RPMI7951 (cell line): ENCODE data around the gene ACOT7. TPM values are rescaled to one million over a fixed set of nuclear protein-coding genes. Genes with fewer than 3 reads are reported as not detected.
"Not testable (repeated sequence)": the region's sequence is repeated elsewhere in the genome, so short reads cannot be mapped to it uniquely, and the experiment has no call there.

Experiments used
- DNase-seq: peaks from one replicate; pipeline ENCODE4 v3.0.0-alpha.2; 2012; ENCODE audit warnings: low read depth
- total RNA-seq: library from RNA; depleted of rRNA; stranded (reverse); fragments of >200 nt; shearing (Covaris generic); gene quantifications from 2 replicates; pipeline ENCODE4 v1.2.3, GENCODE V29; 2014

Gene ACOT7
- total RNA-seq, 1 experiment from 2014 or later: 142 TPM

GRCh38 chr1:6399294-6399693, 5.7 kb upstream of the ACOT7 start:
- no peak for DNase-seq

GRCh38 chr1:6397844-6398441, 4.4 kb upstream of the ACOT7 start:
- no peak for DNase-seq

- DNase-seq: no peak
Measured at GRCh38 chr1:6396998-6397397, 3.4 kb upstream of the ACOT7 start.

- DNase-seq: not testable (repeated sequence)
Measured at GRCh38 chr1:6395781-6396244, 2.2 kb upstream of the ACOT7 start.

GRCh38 chr1:6395130-6395529, 1.6 kb upstream of the ACOT7 start:
- DNase-seq: not testable (repeated sequence)

- DNase-seq: peak; percentile 26
Measured at GRCh38 chr1:6392809-6393399, 663 bp downstream of the ACOT7 start.

GRCh38 chr1:6391951-6392808, 1.4 kb downstream of the ACOT7 start:
- DNase-seq: peak; percentile 30

- no peak for DNase-seq
Measured at GRCh38 chr1:6389971-6390370, 3.6 kb downstream of the ACOT7 start.

GRCh38 chr1:6386371-6386949, 7.1 kb downstream of the ACOT7 start:
- DNase-seq: peak; percentile 67

GRCh38 chr1:6385488-6386191, 7.9 kb downstream of the ACOT7 start:
- peak; percentile 88 for DNase-seq

GRCh38 chr1:6384962-6385361, 8.6 kb downstream of the ACOT7 start:
- DNase-seq: peak; percentile 67

GRCh38 chr1:6384135-6384534, 9.4 kb downstream of the ACOT7 start:
- DNase-seq: no peak

GRCh38 chr1:6380037-6380436, 13.5 kb downstream of the ACOT7 start:
- no peak for DNase-seq

- DNase-seq: peak; percentile 26
Measured at GRCh38 chr1:6378096-6378746, 15.3 kb downstream of the ACOT7 start.

- DNase-seq: no peak
Measured at GRCh38 chr1:6373961-6374720, 19.4 kb downstream of the ACOT7 start.

GRCh38 chr1:6372236-6372635, 21.3 kb downstream of the ACOT7 start:
- not testable (repeated sequence) for DNase-seq

GRCh38 chr1:6370006-6370405, 23.6 kb downstream of the ACOT7 start:
- no peak for DNase-seq

GRCh38 chr1:6367381-6368012, 26.1 kb downstream of the ACOT7 start:
- no peak for DNase-seq

- DNase-seq: peak; percentile 45
Measured at GRCh38 chr1:6365047-6365446, 28.5 kb downstream of the ACOT7 start.
